ENCODE measurements around the gene YAE1.

GRCh38 chr7:39606352-39606751 is 40.1 kb downstream of the YAE1 start:
- no peak for TF ChIP-seq CTCF (IDR thresholded peaks at IDR 0.05)
- no peak for TF ChIP-seq POLR2AphosphoS5 (IDR thresholded peaks at IDR 0.05)
- TF ChIP-seq POLR2A (IDR thresholded peaks at IDR 0.05; ENCODE audit: low read depth): no peak
- TF ChIP-seq EP300 (IDR thresholded peaks at IDR 0.05): no peak
